ENCODE measurements around the gene FAAP20. TPM values are rescaled to one million over a fixed set of nuclear protein-coding genes. Genes with fewer than 3 reads are reported as not detected.

Gene FAAP20
- total and polyA plus RNA-seq, 9 of the 15 experiments (the other 6 are each of a cell fraction or from before 2014, with no cell fraction given) = 0.58 to 143 (median 9.9) TPM

- TF ChIP-seq SMC3 (conservative IDR thresholded peaks at IDR 0.05; ENCODE audit: insufficient read depth, low read depth, low read length) = 0 out of 2 replicates have a peak, but pooled peaks have one; percentile 4
- TF ChIP-seq MITF (IDR thresholded peaks at IDR 0.05) = no peak
- no peak for TF ChIP-seq ZFP36 (IDR thresholded peaks at IDR 0.05; ENCODE audit: low read depth, low read length, partially characterized antibody)
- TF ChIP-seq ZBED1 (IDR thresholded peaks at IDR 0.05) = no peak
- TF ChIP-seq POLR2A (conservative IDR thresholded peaks at IDR 0.05) = no peak
- TF ChIP-seq MYNN (IDR thresholded peaks at IDR 0.05) = no peak
- TF ChIP-seq MYNN (CRISPR knock-in tag; IDR thresholded peaks at IDR 0.05) = no peak
These were observed 31.4 kb downstream of the FAAP20 start (continued) for GRCh38 chr1:2163205-2163604.

GRCh38 chr1:2160451-2161300 lies 33.9 kb downstream of the FAAP20 start:
- POLR2A ChIA-PET = interaction anchor here (0.6 kb wide), 2 partner anchors 87 to 401 kb away, joined by 3 to 5 read pairs; no protein-coding TSS in a partner anchor
- no peak for FAIRE-seq

More at GRCh38 chr1:2160451-2161300, 33.9 kb downstream of the FAAP20 start:
- BruUV-seq (replicated peaks) = no TSS peak
- Histone ChIP-seq H2AFZ (ENCODE audit: low read depth, low read length) (no peak overlapping the region), H4K20me1 (replicated peaks; ENCODE audit: control insufficient read depth, insufficient read depth, low read length) (no peaks in the 10 kb centered on the region), H3K4me3 (no peak overlapping the region), H3K4me2 (ENCODE audit: insufficient read depth, low read length) (no peak overlapping the region), H3K79me2 (ENCODE audit: control insufficient read depth, insufficient read depth, low read length) (no peaks in the 10 kb centered on the region), H3K36me3 (ENCODE audit: control insufficient read depth, insufficient read depth, low read length) (no peaks in the 10 kb centered on the region), H3K27ac (ENCODE audit: extremely low read depth, low read depth, low read length) (no peak overlapping the region), H3K9me1 (ENCODE audit: control insufficient read depth, insufficient read depth, low read length) (no peaks in the 10 kb centered on the region), H3K27me3 (ENCODE audit: control insufficient read depth in 2 of 2, insufficient read depth in 2 of 2, low read length in 2 of 2) (peaks cover 70 to 94% of the 10 kb centered on the region in 2 experiments), H3K4me1 (replicated peaks in 1 of 2; ENCODE audit: control insufficient read depth in 2 of 2, insufficient read depth in 2 of 2, low read length in 2 of 2) (peaks cover 0 to 25% of the 10 kb centered on the region in 2 experiments; a peak in 2 of 5 replicates), H3K9ac (ENCODE audit: insufficient read depth in 1 of 2, low read depth in 2 of 2, low read length in 2 of 2) (peak overlapping the region in 1 of 2 experiments; percentile 48; a peak in 2 of 4 replicates), H3K9me3 (replicated peaks; ENCODE audit: control insufficient read depth, insufficient read depth, low read depth, low read length) (peaks cover 10% of the 10 kb centered on the region)
- CTCF ChIA-PET (ENCODE audit: low intra/inter-chr PET ratio) = no interaction called here
- in situ Hi-C loops (cut with MboI) (no loop called here), intact Hi-C loops (cut with micrococcal nuclease) (no loop called here)
- TF ChIP-seq SMARCB1 (IDR thresholded peaks at IDR 0.05; ENCODE audit: insufficient read length, low read depth) (no peak), PHF8 (IDR thresholded peaks at IDR 0.05; ENCODE audit: borderline replicate concordance, low read length) (no peak), HOMEZ (CRISPR knock-in tag; IDR thresholded peaks at IDR 0.05) (no peak), EGR1 (conservative IDR thresholded peaks at IDR 0.05) (peak; percentile 32; the same call in 1 of the 2 replicates), ZBTB43 (CRISPR knock-in tag; IDR thresholded peaks at IDR 0.05) (no peak)
- ATAC-seq = peak; percentile 30
- peak in 2 of 4 experiments; percentile 48 to 50 for DNase-seq (ENCODE audit: extremely low read depth in 1 of 4, low spot score in 3 of 4)
- WGBS (ENCODE audit: insufficient coverage, low coverage, missing lambda C conversion rate) = 9% methylated on average over 33 of the region's 34 CpGs
